ENCODE results near the gene DYNLT1.
A peak's percentile ranks its signal among the peaks of the same experiment; 100 is the strongest.
"Not testable (repeated sequence)": the region's sequence is repeated elsewhere in the genome, so short reads cannot be mapped to it uniquely, and the experiment has no call there.

The DYNLT1 gene

DNA sequence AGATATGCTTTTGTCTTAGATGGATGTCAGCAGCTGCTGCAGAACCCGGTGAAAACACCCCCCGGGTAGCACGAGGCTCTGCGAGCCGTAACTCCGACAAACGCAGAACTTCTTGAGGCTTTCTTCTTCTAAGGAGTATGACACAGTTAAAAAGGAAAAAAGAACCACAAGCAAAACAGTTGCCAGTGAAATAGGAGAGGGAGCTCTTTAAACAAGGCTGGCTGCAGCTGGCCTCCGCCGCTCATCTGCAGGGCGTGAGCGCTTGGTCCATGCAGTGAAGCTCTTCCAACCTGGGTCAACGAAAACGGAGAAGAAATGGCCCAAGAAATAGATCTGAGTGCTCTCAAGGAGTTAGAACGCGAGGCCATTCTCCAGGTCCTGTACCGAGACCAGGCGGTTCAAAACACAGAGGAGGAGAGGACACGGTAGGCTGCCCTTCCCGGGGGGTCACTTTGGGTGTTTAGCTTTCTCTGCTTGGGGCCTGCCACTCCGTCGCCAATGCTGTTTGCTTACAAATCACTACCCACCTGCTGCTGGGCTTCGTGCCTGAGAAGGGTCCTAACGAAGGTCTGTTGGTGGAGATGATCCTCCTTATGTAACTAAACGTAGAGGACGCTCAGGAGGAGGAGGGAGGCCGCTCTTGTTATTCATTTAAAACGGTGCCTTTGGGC, 18.5 kb upstream of the DYNLT1 start:
- peak; percentile 98 for DNase-seq

DNA sequence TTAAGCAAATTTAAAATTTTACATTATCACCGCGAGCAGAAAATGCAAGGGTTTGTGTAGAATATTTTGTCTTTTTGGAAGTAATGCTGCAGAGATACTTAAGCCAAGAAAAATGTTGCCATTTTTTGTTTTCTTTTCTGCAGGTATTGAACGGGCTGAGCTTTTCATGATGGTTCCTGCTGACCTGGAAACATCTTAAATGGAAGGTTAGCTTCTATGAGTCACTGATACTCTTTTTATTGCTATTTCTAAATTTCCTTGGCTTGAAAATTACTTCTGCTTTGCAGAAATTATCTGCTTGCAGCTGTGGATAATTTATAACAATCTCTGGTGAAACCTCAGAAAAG, 18.0 kb upstream of the DYNLT1 start:
- DNase-seq = no peak

DNA sequence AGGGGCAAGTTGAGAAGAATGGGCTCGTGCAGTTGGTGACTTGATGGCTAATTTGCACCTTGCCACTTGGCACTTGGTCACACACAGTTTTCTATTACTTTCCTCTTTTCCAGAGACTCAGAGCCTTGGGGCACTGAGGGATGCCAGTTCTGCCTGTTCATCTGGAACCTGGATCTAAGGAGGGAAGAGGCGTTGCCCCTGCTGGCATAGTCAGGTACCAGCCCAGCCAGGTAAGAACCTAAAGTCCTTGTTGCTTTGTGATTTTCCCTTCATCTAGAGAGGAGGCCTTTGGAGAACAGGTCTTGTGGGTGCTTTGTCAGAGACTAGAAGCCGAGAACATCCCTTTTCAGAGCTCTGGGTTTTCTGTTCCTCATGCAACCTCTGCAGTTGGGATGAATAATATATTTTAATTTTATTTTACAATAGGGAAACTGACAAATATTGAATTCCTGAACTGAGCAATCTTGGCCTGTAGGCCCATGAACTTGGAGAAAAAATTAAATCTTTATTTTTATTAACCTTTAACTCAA, 16.7 kb upstream of the DYNLT1 start:
- DNase-seq = peak; percentile 34

DNA sequence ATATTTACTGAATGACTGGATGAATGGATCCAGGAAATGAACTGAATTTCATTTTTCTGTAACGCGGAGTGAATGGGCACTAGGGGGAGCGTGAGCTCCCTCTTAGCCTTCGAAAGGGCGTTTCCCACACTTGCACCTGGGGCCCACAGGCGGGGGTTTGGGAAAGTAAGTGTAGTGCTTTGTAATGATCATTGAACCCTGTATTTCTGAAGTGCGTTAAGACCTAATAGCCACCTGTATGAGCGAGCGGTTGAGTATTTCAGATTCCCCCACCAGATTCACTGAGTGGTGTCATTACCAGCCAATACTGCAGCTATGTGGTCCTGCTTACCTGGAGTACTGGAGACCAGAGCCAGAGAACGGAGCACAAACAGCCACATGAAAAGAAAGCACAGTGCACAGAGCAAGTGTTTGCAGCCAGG, 15.8 kb upstream of the DYNLT1 start:
- DNase-seq = peak; percentile 98

DNA sequence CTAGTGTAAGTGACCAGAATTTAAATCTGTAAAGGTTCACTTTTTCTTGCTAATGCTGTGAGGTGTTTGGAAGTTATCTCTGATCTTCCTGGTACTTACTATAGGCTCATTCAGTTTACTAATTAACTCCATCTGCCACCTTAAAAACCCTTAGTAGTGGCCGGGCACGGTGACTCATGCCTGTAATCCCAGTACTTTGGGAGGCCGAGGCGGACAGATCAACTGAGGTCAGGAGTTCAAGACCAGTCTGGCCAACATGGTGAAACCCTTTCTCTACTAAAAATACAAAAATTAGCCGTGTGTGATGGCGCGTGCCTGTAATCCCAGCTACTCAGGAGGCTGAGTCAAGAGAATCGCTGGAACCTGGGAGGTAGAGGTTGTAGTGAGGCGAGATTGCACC, 12.4 kb upstream of the DYNLT1 start:
- not testable (repeated sequence) for DNase-seq

DNA sequence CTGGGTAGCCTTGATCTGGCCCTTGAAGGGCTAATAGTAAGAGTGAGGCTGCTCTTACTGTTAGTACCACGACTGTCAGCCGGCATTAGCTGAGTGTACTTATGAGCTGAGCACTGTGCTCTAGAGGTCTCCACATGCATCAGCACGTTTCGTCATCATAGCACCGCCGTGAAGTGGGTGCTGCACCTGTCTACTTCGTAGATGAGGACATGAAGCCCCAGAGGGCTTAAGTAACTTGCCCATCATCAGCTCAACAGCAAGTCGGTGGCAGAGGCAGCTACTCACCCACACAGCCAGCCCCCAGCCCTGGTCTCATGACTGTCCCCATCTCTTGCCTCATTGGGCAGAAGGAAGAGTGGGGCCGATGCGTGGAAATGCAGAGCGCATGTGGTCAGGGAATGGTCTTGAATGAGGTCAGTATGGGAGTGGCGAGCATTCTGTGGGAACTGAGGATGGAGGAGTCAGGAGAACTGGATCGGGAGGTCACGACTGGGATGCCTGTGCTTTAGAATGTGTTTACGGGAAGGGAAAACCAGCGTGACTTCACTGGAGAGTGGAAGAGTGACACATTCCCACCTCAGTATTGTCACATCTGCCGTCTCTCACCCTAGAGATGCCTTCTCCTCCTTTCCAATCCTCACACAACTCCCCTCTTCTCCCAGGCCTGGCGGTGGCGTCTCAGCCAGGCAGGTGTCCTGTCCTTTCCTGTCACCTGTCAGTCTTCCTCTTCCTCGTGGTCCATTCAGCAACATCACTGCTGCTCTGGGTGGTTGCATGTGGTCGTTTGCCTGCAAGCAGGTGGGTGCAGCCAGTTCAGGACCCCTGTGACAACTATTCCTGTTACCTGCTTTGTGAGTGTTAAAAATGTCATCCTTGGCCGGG, 11.3 kb upstream of the DYNLT1 start:
- peak; percentile 97 for DNase-seq

DNA sequence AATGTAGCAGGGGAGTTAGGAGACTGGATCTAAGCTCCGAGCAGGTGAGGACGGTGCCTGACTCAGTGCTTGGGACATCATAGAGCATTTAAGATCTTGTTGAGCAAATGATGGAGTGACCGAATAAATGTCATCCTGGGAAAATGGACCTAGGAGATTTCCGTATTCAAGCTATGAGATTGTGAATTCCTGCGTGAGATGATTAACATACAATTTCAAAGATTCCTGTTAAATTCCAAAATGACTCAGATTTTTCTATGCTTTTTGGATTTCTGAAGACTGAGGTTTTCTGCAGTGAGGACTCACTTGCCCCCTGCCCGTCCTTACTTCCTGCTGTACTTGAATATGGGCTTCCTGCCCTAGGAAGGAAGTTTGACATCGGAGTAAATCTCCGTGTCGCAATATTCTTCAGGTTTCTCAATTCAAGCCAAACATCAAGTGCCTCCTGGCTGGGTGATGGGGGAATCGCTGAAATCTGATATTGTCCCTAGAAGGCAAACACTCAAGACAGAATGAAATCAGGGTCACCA, 10.5 kb upstream of the DYNLT1 start:
- DNase-seq = peak; percentile 97

DNA sequence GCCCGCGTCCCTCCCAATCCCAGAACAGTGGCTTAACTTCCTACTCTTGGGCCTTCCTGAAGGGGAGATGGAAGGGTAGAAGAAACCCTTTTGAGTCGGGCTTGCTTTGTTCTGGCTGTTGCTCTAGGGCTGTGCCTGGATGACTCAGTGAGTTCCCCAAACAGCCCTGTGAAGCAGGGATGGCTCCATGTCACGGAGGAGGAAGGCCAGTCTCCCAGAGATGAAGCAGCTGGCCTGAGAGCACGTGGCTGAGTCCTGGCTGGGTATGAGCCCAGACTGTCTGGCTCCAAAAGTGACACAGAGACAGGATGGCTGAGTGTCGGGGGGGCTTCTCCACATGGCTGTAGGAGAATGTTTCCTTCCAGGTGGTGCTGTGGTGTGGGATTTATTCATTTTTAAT, 10.0 kb upstream of the DYNLT1 start:
- peak; percentile 53 for DNase-seq

DNA sequence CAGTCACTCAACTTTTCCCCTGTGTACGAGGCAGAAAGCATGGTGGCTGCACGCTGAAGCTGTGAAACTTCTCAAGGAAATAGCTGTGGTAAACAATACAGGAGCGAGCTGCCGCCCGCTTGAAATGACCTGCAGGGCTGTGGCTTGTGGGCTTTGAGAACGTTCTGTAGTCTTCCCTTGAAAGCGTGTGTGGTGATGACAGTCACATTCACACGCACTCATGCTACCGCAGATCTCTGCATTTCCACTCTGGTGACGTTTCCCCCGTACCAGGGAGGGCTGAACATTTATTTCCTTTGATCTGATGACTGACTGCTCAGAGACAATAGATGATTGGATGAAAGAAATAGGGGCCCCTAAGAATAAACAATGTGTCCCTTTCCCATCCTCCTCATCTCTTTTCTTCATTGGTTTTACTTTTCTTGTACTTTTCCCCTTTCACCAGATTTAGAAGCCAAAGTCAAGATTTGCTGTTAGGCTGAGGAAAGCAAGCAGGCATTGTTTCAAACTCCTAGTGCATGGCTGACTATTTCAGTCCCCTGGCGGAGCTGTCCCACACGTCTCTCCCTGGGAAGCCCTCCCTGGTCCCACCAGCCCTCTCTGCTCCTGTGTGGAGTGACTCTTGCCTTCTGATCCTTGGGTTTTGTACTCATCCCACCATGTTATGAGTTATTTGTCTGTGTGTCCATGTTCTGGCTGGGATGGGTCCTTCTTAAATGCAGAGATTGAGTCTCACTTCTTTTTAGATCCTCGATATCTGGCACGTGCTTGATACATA, 9.2 kb upstream of the DYNLT1 start:
- no peak for DNase-seq

DNA sequence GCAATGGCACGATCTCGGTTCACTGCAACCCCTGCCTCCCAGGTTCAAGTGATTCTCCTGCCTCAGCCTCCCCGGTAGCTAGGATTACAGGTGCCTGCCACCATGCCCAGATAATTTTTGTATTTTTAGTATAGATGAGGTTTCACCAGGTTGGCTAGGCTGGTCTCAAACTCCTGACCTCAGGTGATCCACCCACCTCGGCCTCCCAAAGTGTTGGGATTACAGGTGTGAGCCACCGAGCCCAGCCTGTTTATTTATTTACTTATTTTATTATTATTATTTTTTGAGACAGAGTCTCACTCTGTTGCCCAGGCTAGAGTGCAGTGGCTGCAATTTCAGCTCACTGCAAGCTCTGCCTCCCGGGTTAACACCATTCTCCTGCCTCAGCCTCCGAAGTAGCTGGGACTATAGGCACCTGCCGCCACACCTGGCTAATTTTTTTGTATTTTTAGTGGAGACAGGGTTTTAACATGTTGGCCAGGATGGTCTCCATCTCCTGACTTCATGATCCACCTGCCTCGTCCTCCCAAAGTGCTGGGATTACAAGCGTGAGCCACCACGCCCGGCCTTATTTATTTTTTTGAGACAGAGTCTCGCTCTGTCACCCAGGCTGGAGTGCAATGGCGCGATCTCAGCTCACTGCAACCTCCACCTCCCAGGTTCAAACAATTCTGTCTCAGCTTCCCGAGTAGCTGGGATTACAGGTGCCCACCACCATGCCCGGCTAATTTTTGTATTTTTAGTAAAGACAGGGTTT, 7.6 kb upstream of the DYNLT1 start:
- DNase-seq = not testable (repeated sequence)

DNA sequence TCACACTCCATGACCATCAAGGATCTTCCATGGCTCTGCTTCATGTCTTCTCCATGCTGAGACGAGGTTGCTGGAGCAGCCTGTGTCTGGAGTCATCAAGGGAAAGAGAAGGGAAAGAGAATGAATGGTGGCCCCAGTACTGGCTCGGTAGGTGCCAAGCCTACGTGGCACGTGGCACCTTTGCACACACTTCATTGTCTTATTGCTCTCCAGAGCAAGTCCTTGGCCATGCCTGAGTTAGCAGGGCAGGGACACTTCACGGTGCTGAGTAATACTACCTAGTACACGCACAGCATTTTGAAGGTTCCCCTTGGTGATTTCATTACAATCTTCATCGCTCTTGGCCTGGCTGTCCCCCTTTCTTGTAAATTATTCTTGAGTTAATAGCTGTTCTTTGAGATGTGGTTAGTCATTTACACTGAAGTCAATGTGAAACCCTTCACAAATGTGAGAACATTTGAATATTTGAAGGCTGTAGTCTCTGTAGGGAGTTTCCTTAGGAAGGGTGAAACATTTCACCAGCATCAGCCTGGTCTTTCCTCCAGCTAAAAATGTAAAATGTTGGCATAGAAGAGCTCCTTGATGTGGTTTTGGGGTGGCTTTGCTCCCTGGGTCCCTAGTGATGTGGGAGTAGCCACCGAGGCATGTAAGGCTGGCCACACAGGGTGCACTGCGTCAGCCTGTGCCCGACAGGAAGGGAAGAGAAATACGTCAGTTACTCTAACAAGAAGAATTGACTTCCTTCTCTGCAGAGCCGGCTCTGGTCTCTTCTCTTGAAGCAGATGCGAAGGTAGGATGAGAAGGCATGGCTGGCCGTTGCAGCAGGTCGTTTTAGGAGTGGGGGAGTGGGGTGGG, 5.0 kb upstream of the DYNLT1 start, which contains the start of gene SYTL3:
Gene SYTL3 (plus strand): TSS at position 766 of the 855 bp plus-strand sequence. CDS start 13,215 bp downstream, outside the sequence.
- peak; percentile 97 for DNase-seq

DNA sequence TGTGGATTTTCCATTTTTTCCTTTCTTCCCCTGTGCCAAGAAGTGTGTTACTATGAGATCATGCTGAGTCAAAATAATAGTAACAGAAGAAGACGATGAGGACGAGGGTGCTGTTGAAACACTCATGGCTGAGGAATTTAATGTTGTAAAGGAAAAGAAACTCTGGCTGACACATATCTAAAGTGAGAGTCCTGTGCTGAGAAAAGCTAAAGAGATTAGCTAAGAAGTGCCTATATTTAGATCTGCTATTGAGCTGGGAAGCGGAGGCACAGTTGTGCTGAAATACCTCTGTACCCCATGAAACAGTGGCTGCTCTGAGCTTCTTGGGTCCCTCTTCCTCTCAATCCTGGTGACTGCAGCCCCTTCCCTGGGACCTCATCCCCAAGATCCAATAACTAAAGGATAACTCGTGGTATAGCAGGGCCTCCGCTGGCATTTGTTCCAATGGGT, 4.2 kb upstream of the DYNLT1 start:
- DNase-seq = no peak

DNA sequence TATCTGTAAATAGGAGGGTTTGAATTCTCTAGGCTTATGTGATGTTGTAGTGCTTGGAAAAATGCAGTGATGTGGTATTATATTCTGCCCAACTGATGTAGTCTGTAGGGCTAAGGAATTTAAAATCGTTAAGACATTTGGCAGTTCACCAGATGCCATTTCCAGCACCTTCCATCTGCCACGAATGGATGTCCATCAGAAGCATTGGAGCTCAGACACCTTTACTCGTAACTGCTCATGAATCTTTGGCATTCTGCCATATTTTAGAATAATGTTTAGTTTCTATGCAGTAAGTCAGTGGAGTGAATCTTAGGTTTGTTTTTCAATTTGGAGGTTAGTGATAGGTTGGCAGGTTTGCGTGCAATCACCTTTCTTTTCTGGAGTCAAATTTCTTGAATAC, 3.0 kb upstream of the DYNLT1 start:
- DNase-seq = peak; percentile 32

DNA sequence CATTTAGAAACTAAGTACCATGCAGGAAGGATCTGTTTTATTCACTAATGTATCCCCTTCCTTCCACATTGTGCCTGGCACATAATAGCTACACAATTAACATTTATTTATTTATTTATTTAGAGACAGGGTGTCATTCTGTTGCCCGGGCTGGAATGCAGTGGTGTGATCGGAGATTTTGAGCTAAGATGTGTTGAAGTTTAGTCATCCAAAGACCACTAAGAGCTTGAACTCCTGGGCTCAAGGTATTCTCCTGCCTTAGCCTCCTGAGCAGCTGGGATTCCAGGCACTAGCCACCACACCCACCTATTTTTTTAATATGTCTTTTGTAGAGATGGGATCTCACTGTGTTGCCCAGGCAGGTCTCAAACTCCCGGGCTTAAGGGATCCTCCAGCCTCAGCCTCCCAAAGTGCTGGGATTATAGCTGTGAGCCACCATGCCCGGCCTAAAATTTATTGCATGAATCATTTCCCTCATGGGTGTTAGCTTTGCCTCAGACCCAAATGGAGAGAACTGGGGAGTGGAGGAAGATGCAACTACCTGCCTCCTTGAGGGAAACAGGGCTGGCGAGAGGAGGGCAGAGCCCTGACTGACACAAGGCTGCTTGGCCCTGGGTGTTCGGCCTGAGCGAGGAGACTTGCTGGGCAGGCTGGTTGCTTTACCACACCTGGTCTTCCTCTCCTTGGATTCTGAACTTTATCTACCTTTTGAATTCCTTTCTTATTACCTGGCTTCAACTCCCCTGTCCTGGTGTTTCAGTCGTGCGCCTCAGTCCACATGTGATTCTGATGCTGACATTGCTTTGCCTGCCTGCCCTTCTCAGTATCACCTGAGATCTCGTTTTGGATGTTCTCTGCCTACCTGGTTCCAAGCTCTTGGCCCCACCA, 1.7 kb upstream of the DYNLT1 start:
- DNase-seq = no peak

DNA sequence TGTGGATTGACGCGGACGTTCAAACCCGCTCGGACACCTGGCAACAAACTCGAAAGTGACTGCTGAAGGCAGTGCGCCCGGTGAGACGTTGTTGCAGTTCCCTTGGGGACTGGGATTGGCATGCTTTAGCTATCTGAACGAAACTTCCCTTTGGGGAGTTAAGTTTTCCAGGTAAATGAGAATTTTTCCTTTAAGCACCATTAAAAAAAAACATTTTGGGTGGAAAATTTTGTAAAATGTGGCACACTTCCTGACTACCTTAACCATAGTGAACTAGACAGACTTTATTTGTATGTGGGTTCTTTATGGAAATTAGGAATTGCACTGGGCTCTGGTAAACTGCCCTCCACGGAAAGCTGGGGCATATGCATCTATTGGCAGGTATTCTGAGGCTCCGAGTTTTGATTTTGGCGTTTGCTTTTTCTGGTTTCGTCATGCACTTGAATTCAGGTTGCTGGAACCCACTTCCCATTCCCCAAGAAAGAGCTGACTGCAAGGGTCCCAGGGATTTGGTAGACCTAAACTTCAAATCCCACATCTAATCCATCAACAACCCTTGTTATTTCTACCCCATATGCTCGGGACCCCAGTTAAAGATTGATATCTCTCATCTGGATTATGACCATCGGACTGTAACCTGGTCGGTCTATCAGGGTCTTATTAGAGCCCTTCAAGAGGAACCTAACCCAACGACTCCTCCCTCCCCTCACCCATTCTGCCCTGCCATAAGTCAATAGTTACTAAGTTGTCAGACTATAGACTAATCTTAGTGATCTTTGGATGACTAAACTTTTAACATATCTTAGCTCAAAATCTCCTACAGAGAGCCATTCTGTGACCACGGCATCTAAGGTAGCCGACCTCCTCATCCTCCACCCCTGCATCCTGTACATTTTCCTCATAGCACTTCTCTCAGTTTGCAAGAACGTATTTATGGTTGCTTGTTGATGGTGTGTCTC, 800 bp upstream of the DYNLT1 start:
- DNase-seq = no peak

DNA sequence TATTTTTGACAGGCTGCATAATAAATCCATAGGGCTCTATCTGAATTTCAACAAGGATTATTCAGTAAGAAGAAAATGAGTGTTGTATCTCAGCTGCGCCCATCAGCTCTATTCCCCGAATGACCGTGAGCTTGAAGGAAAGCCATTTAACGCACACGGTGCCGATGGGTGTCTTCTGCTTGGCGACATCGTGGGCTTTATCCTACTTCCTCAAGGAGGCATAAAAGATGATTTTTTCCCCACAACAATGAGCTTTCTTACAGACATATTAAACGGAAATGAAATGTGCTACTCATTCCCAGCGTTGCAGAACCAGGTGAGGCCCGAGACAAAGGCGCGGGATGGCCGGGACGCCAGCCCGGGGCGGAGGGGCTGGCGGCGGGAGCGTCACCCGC, 710 bp downstream of the DYNLT1 start:
- no peak for DNase-seq

DNA sequence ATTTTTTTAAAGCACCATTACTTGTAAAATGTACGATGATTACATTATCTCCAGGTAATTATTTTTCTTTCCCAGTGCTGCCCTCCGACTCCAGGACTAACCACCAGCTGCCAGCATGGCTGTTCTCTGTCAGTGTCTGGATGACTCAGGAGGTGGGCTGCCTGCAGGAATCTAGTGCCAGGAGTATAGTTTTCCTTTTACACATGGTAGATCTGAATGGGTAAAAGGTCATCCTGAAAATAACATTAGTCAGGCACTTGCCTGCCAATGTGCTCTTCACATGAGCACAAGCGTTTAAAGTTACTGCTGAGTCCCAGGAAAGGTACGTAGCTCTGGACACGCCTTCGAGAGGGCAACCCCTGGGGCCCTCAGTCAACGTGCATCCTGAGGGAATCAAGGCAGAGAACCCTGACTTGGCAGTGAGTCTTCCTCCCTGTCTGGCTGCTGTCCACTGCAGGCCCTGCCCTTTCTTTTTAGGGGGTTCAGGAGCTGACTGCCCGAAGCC, 2.4 kb downstream of the DYNLT1 start:
- no peak for DNase-seq

DNA sequence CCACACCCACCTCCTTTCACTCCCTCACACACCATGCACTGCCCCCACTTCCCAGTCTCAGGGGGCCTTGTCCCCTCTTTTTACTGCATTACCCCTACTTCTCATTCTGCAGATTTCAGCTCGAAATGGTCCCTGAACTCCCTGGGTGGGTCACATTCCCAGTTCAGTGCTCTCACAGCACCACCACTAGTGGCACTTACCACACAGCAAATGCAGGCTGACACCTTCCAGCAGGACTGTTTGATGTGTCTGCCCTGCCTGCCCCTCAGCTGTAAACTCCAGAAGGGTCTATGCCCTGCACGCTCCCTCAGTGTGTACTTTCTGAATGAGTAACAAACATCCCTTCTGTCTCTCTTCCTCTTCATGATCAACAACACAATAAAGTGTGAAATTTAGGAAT, 4.0 kb downstream of the DYNLT1 start:
- no peak for DNase-seq

DNA sequence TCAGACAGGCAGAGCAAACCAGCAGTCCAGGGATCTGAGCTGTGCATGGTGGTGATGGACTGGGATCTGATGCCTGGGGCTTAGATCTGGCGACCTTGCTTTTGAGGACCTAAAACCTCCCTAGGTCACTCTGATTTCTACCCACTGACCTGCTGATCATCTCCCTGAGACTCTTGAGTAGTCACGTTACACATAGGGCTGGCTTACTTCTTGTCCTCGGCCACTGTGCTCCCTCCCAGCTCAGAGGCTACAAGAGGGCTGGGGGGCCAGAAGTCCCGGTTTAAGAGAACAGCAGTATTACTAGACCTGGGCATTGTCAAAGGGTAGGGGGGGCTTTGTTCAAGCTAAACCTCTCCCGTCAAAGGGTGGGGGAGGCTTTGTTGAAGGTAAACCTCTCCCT, 5.5 kb downstream of the DYNLT1 start:
- DNase-seq = no peak
